T-helper 1 cell treated with Interleukin-12 subunit alpha and Interleukin-12 subunit beta and Interleukin-4 antibody, amounts not matched to agents 30 μg/mL and 1 μg/mL, for 36 hours (primary cell): ENCODE data around the gene OR51A7.
"Not testable (repeated sequence)": the region's sequence is repeated elsewhere in the genome, so short reads cannot be mapped to it uniquely, and the experiment has no call there.

Experiments
- H3K27ac Mint-ChIP-seq: one replicate; pipeline ENCODE4 v1.8.0; 2021; ENCODE audit warnings: mild to moderate bottlenecking, mixed read lengths
- H3K27me3 Mint-ChIP-seq: one replicate; pipeline ENCODE4 v1.8.0; 2021; ENCODE audit warnings: low read depth, mixed read lengths
- H3K36me3 Mint-ChIP-seq: one replicate; pipeline ENCODE4 v1.8.0; 2021; ENCODE audit warnings: low read depth, mixed read lengths
- H3K4me1 Mint-ChIP-seq: one replicate; pipeline ENCODE4 v1.8.0; 2021; ENCODE audit warnings: low read depth, mixed read lengths
- H3K4me3 Mint-ChIP-seq: one replicate; pipeline ENCODE4 v1.8.0; 2021; ENCODE audit warnings: mild to moderate bottlenecking, moderate library complexity, mixed read lengths
- H3K9me3 Mint-ChIP-seq: one replicate; pipeline ENCODE4 v1.8.0; 2021; ENCODE audit warnings: mixed read lengths

The OR51A7 gene

DNA sequence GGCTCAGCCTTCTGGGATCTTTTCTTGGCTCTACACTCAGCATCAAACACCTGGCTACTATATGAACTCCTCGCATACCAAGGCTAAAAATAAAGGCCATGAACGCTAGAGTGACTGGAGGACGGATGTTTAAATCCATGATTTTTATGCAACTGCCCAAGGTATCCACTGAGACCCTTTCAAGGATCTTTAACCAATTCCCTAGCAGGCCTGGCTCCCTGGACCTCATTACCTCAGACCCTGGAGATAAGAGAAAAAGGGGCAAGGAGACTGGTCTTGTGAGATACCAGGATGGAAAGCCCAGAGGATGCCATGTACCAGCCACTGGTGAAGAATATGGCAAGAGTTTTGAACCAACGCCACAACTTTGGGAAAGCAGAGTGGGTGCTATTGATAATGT is 15.7 kb downstream of the OR51A7 start, which contains the start of gene OR51G2:
TSS of gene OR51G2 (minus strand) at position 101 of the 400 bp plus-strand sequence. CDS start 3,687 bp downstream, outside the sequence.
- Mint-ChIP-seq H3K36me3 (no peaks in the 10 kb centered on the region), H3K27me3 (no peaks in the 10 kb centered on the region), H3K27ac (no peak within 1 kb of the TSS), H3K9me3 (no peaks in the 10 kb centered on the region), H3K4me3 (no peak within 1 kb of the TSS), H3K4me1 (no peaks in the 10 kb centered on the region)

DNA sequence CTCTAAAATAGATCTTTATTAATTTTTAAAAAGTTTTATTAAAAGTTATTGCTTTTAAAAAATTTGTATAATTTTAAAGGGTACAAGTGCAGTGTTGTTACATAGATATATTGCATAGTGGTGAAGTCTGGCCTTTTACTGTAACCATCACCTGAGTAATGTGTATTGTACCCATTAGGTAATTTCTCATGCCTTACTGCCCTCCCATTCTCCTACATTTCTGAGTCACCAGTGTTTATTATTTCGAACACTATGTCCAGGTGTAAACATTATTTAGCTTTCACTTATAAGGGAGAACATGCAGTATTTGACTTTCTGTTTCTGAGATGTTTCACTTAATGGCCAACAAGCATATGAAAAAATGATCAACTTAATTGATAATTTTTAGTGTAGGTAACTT is 18.2 kb downstream of the OR51A7 start:
- Mint-ChIP-seq H3K27ac (no peak overlapping the region), H3K9me3 (no peaks in the 10 kb centered on the region), H3K4me1 (no peaks in the 10 kb centered on the region)

DNA sequence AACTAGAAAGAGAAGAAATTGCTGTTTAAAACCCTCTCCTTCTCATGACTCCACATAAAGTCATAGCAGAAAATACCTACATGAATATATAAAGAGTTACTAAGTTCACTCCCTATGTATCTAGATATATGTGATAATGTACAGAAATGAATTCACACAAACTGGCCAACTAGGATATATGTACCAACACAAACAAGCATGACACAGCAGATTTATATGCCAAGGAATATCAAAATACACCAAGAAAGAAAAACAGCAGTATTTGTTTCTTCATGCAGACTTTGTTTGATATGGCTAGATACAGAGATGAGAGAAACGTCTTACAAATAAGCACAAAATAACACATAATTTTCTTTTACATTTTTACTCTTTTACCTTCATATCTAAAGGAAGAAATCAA is 18.7 kb downstream of the OR51A7 start:
- Mint-ChIP-seq H3K4me1 (no peaks in the 10 kb centered on the region), H3K27ac (no peak overlapping the region), H3K36me3 (no peaks in the 10 kb centered on the region), H3K9me3 (no peaks in the 10 kb centered on the region), H3K4me3 (no peak overlapping the region), H3K27me3 (no peaks in the 10 kb centered on the region)

More for the DNA sequence above, 18.2 kb downstream of the OR51A7 start:
- Mint-ChIP-seq H3K36me3 (no peaks in the 10 kb centered on the region), H3K27me3 (no peaks in the 10 kb centered on the region), H3K4me3 (no peak overlapping the region)

DNA sequence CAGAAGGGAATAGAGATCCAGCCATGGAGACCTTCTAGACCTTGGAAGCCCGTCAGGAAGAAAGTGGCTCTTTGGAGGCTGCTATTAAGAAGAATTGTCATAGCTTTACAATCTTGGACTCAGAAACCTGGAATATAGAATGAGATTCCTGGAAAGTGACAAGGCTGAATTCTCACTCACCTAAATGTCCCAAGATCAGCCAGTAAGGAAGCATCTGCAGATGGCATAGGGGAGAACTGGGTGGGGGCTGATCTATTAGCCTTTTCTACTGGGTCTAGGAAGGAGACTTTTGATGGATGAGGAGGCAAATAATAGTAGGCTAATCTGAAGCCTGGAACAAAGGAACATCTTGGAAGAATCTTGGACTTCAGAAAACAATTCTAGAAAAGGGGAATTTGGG is 20.7 kb downstream of the OR51A7 start, which contains the start of gene OR51G1:
TSS of gene OR51G1 (minus strand) at position 101 of the 400 bp plus-strand sequence. CDS start at position 101, 0 bp downstream.
- no peaks in the 10 kb centered on the region for H3K36me3 Mint-ChIP-seq
- no peaks in the 10 kb centered on the region for H3K9me3 Mint-ChIP-seq
- H3K4me3 Mint-ChIP-seq, result no peak within 1 kb of the TSS
- no peaks in the 10 kb centered on the region for H3K4me1 Mint-ChIP-seq
- H3K27ac Mint-ChIP-seq, result no peak within 1 kb of the TSS
- no peaks in the 10 kb centered on the region for H3K27me3 Mint-ChIP-seq

DNA sequence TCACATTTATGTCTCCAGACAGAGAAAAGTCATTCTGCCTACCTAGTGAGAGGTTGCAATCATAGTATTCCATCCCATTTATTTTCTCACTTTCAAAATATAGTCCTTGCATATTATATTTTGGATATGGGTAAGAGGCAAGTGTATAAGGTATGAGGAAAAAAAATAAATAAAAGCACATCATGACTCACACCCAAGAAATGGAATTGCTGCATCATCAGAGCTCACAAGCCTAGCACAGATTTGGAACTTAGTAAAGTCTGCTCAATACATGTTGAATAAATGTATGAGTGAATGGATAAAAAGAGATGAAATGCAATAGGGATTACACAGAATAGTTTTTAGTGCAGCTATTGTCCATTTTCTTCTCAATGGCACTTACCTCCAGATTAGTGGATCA is 23.0 kb downstream of the OR51A7 start:
- Mint-ChIP-seq H3K9me3 (no peaks in the 10 kb centered on the region), H3K36me3 (no peaks in the 10 kb centered on the region), H3K4me1 (no peaks in the 10 kb centered on the region), H3K27me3 (no peaks in the 10 kb centered on the region), H3K27ac (no peak overlapping the region), H3K4me3 (no peak overlapping the region)

DNA sequence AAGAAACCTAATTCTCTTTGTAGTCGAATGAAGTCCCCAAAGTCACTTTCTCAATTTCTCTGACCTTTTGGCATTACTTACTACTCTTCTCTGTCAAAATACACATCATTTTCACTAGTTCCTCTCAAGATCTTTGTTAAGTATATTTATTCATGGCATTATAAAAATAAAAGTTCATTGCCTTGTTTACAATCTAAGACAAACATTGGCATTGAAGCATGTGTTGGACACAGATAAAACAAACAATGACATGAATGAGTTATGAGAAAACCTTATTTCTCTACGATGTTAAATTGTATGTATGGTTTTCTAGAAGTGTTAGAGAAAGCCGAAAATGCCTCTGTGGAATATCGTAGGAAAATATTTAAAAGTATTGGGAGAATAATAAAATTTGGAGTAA is 29.2 kb downstream of the OR51A7 start:
- Mint-ChIP-seq H3K36me3 (no peaks in the 10 kb centered on the region), H3K4me1 (no peaks in the 10 kb centered on the region), H3K27me3 (no peaks in the 10 kb centered on the region), H3K27ac (no peak overlapping the region), H3K9me3 (no peaks in the 10 kb centered on the region), H3K4me3 (no peak overlapping the region)

DNA sequence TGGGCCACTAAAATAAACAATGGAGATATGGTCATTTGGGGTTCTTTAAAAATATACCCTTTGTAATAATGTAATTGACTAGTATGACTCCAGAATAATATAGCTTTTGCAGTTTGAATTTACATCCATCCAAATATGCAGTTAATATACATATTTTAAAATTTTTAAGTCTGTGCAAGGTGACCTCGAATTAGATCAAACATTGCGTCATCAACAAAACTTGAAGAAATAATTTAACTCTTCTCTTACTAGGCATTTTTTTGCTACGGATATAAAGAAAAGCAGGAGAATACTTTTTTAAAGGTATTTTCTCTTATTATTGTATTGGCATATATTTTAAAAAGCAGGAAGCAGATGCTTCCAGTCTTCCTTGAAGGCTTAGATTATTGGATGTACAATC is 33.2 kb downstream of the OR51A7 start:
- H3K27ac Mint-ChIP-seq, result no peak overlapping the region

DNA sequence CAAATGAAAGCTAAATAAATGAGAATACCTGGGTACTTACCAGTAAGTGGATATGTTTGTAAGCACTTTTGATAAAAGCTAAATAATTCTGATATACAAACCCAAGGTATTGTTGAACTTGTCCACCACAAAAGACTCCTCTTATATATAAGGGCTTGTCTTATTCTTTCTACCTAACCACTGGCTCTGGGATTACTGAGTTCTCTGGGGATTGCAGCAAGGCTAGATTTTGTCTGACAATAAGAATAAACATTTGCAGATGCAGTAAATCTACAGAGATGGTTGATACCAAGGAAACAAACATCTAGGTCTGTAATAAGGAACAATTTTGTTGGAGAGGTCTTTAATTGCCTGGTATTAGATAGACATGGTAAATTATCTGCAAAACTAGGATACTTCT is 43.9 kb downstream of the OR51A7 start, which contains the start of gene OR51A4:
TSS of gene OR51A4 (minus strand) at position 101 of the 400 bp plus-strand sequence. CDS start 505 bp downstream, outside the sequence.
- Mint-ChIP-seq H3K9me3 (no peaks in the 10 kb centered on the region), H3K27ac (no peak within 1 kb of the TSS), H3K36me3 (no peaks in the 10 kb centered on the region), H3K4me3 (no peak within 1 kb of the TSS), H3K4me1 (no peaks in the 10 kb centered on the region), H3K27me3 (no peaks in the 10 kb centered on the region)

More for the DNA sequence above, 33.2 kb downstream of the OR51A7 start:
- no peaks in the 10 kb centered on the region for H3K27me3 Mint-ChIP-seq
- H3K4me1 Mint-ChIP-seq, result no peaks in the 10 kb centered on the region
- no peak overlapping the region for H3K4me3 Mint-ChIP-seq
- H3K9me3 Mint-ChIP-seq, result no peaks in the 10 kb centered on the region
- H3K36me3 Mint-ChIP-seq, result no peaks in the 10 kb centered on the region

DNA sequence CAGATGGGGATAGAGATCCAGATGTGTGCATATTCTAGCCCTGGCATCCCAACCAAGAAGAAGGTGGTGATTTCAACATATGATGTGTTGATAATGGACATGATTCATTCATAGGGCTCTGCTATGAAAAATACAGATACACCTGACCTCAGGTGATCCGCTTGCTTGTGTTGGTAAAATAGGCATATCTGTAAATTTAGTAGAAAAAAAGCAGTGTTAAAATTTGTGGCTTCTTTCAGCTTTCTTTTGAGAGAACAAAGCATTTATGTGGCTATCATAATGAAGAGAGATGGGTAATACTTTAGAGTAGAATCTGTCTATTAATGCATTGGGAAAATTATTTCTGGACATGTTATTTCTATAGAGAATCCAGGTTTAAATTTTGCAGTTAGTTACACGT is 52.0 kb downstream of the OR51A7 start, which contains the start of gene OR51A2:
TSS of gene OR51A2 (minus strand) at position 101 of the 400 bp plus-strand sequence. CDS start at position 101, 0 bp downstream.
- H3K36me3 Mint-ChIP-seq, H3K27ac Mint-ChIP-seq, H3K4me3 Mint-ChIP-seq, H3K4me1 Mint-ChIP-seq, H3K9me3 Mint-ChIP-seq, H3K27me3 Mint-ChIP-seq: not testable (repeated sequence)

DNA sequence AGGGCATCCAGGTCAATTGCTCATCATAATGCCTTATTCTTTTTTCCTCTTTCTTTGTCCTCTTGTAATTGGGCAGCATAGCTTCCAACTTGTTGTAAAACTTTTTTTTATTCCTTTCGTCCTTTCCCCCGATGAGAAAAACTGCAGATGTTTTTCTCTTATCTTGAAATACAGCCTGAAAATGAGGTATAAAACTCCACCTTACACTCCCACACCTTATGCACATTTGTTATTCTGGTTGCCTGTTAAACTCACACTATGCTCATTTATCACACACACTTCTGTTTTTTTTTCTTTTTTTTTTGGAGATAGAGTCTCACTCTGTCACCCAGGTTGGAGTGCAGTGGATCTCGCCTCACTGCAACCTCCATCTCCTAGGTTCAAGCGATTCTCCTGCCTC is 53.8 kb downstream of the OR51A7 start:
- H3K27me3 Mint-ChIP-seq, result no peaks in the 10 kb centered on the region
- H3K36me3 Mint-ChIP-seq, result no peaks in the 10 kb centered on the region
- H3K9me3 Mint-ChIP-seq, result no peaks in the 10 kb centered on the region
- H3K4me1 Mint-ChIP-seq, result no peaks in the 10 kb centered on the region
- H3K4me3 Mint-ChIP-seq, result no peak overlapping the region
- no peak overlapping the region for H3K27ac Mint-ChIP-seq
